Panc1 (cell line): Measurements from ENCODE around the gene APLP2. TPM values are rescaled to one million over a fixed set of nuclear protein-coding genes. Genes with fewer than 3 reads are reported as not detected.
"Not testable (repeated sequence)": the region's sequence is repeated elsewhere in the genome, so short reads cannot be mapped to it uniquely, and the experiment has no call there.

Experiments
- ATAC-seq: fragments of 200-7000 bp; cut with Tn5 transposase; 2 replicates; pipeline ENCODE4 v1.9.1; 2020; ENCODE audit warnings: mild to moderate bottlenecking, moderate library complexity
- BruUV-seq: library from RNA; stranded (reverse); fragments of 400-500 nt; replicated peaks from 2 replicates; lab custom pipeline; 2021; lab: Mats Ljungman, UMichigan
- CTCF ChIA-PET: fragments of 300-600 bp; sonication (Branson Sonifier 250); formaldehyde crosslinking; loops from one replicate; lab custom pipeline; 2022; ENCODE audit warnings: antibody characterized with exemption; lab: Charles Lee
- POLR2A ChIA-PET: fragments of 300-600 bp; sonication (Branson Sonifier 250); formaldehyde crosslinking; loops from one replicate; lab custom pipeline; 2022; ENCODE audit warnings: antibody characterized with exemption; lab: Charles Lee
- DNase-seq: peaks from one replicate; pipeline ENCODE4 v3.0.0-alpha.2; 2010; ENCODE audit warnings: low read depth, low spot score
- H3K27ac ChIP-seq: 2 replicates; pipeline ENCODE4 v1.5.1; 2011; ENCODE audit warnings: mild to moderate bottlenecking, low read length, inconsistent platforms
- H3K27me3 ChIP-seq: fragments of 200-500 bp; sonication (Bioruptor generic); 2 replicates; pipeline ENCODE4 v1.6.0; 2014; ENCODE audit warnings: low read length, inconsistent platforms; ENCODE audit not compliant: control insufficient read depth, insufficient read depth
- H3K36me3 ChIP-seq: fragments of 200-500 bp; sonication (Bioruptor generic); 2 replicates; pipeline ENCODE4 v1.5.1; 2014; ENCODE audit warnings: inconsistent platforms, mild to moderate bottlenecking, low read length, moderate library complexity; ENCODE audit not compliant: control insufficient read depth, insufficient read depth
- H3K4me1 ChIP-seq: 2 replicates; pipeline ENCODE4 v1.5.1; 2011; ENCODE audit warnings: inconsistent platforms, mild to moderate bottlenecking, low read length, moderate library complexity; ENCODE audit not compliant: control insufficient read depth, insufficient read depth
- H3K4me3 ChIP-seq, 2 experiments: 2 replicates each; pipeline ENCODE4 v1.5.1; 2011 to 2012; ENCODE audit warnings: low read depth in 2 of 2, low read length in 2 of 2, mild to moderate bottlenecking in 2 of 2, inconsistent platforms in 1 of 2, moderate library complexity in 1 of 2
- H3K9me3 ChIP-seq: fragments of 200-500 bp; sonication (Bioruptor generic); 2 replicates; pipeline ENCODE4 v1.5.1; 2014; ENCODE audit warnings: low read depth, mild to moderate bottlenecking, inconsistent platforms, low read length, moderate library complexity; ENCODE audit not compliant: control insufficient read depth, insufficient read depth
- POLR2AphosphoS5 ChIP-seq: IDR thresholded peaks from 2 replicates; pipeline ENCODE4 v1.6.1; 2012; ENCODE audit warnings: mild to moderate bottlenecking, low read depth, low read length, moderate library complexity
- SIN3A ChIP-seq: IDR thresholded peaks from 2 replicates; pipeline ENCODE4 v1.6.1; 2012; ENCODE audit warnings: low read depth, mild to moderate bottlenecking, low read length, moderate library complexity, borderline replicate concordance; ENCODE audit not compliant: insufficient read depth
- TCF7L2 ChIP-seq: IDR thresholded peaks from 2 replicates; pipeline ENCODE4 v1.6.1; 2011; ENCODE audit warnings: mild to moderate bottlenecking, low read depth, low read length, inconsistent platforms
- in situ Hi-C: cut with HindIII; loops from 2 replicates; pipeline ENCODE4 v1.10.0; 2016; ENCODE audit warnings: low sequenced_read_pairs, low pct_unique_long_range_greater_than_20kb
- intact Hi-C: fragments of 100-400 bp; cut with micrococcal nuclease; formaldehyde crosslinking; loops from one replicate; pipeline ENCODE4 v1.10.0; 2022; ENCODE audit not compliant: unreplicated experiment
- total RNA-seq: library from RNA; stranded (reverse); gene quantifications from one replicate; pipeline ENCODE4 v1.2.1, GENCODE V29; 2021; ENCODE audit not compliant: unreplicated experiment
- TF ChIP-seq, protein P1 (sequence below): fragments of 450-650 bp; IDR thresholded peaks from 2 replicates; pipeline ENCODE4 v1.5.1; 2017; ENCODE audit warnings: mild to moderate bottlenecking

Gene APLP2
- total RNA-seq, 1 experiment from 2014 or later, result 589 TPM

DNA sequence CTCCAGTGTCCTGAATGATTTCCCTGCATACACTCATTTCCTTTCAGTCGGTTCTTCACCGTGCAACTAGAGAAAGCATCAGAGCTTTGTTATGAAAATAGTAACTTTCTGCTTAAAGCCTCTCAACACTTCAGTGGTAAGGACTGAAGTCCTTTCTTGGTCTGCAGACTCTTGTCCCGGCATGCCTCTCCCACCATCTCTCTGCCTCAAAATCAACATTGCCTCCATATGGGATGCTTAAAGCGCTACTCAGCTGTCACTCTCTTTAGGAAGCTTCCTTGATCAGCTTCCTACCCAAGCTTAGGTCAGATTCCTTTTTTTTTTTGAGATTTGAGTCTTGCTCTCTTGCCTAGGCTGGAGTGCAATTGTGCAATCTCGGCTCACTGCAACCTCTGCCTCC lies 36.7 kb downstream of the APLP2 start:
- BruUV-seq, result no TSS peak
- Histone ChIP-seq H3K36me3 (peaks cover 12% of the 10 kb centered on the region), H3K9me3 (no peaks in the 10 kb centered on the region), H3K27me3 (no peaks in the 10 kb centered on the region), H3K27ac (no peak overlapping the region), H3K4me3 (no peak overlapping the region), H3K4me1 (peaks cover 26% of the 10 kb centered on the region)
- TF ChIP-seq POLR2AphosphoS5, result no peak
- TF ChIP-seq SIN3A, result no peak
- TF ChIP-seq, protein P1, sequence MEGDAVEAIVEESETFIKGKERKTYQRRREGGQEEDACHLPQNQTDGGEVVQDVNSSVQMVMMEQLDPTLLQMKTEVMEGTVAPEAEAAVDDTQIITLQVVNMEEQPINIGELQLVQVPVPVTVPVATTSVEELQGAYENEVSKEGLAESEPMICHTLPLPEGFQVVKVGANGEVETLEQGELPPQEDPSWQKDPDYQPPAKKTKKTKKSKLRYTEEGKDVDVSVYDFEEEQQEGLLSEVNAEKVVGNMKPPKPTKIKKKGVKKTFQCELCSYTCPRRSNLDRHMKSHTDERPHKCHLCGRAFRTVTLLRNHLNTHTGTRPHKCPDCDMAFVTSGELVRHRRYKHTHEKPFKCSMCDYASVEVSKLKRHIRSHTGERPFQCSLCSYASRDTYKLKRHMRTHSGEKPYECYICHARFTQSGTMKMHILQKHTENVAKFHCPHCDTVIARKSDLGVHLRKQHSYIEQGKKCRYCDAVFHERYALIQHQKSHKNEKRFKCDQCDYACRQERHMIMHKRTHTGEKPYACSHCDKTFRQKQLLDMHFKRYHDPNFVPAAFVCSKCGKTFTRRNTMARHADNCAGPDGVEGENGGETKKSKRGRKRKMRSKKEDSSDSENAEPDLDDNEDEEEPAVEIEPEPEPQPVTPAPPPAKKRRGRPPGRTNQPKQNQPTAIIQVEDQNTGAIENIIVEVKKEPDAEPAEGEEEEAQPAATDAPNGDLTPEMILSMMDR, result no peak
- no peak for TF ChIP-seq TCF7L2
- ChIA-PET CTCF (no interaction called here), POLR2A (no interaction called here)
- in situ Hi-C loops, result no loop called here
- no peak for DNase-seq
- intact Hi-C loops, result no loop called here
- ATAC-seq, result no peak

DNA sequence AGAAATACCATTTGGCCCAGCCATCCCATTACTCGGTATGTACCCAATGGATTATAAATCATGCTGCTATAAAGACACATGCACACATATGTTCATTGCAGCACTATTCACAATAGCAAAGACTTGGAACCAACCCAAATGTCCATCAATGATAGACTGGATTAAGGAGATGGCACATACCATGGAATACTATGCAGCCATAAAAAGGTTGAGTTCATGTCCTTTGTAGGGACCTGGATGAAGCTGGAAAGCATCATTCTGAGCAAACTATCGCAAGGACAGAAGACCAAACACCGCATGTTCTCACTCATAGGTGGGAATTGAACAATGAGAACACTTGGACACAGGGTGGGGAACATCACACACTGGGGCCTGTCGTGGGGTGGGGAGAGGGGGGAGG lies 39.0 kb downstream of the APLP2 start:
- ATAC-seq, DNase-seq, H3K9me3 ChIP-seq, in situ Hi-C loops, intact Hi-C loops, CTCF ChIA-PET, H3K27me3 ChIP-seq, BruUV-seq, H3K27ac ChIP-seq, H3K4me3 ChIP-seq, H3K4me1 ChIP-seq, POLR2A ChIA-PET: not testable (repeated sequence)
- H3K36me3 ChIP-seq, result peaks cover 18% of the 10 kb centered on the region

DNA sequence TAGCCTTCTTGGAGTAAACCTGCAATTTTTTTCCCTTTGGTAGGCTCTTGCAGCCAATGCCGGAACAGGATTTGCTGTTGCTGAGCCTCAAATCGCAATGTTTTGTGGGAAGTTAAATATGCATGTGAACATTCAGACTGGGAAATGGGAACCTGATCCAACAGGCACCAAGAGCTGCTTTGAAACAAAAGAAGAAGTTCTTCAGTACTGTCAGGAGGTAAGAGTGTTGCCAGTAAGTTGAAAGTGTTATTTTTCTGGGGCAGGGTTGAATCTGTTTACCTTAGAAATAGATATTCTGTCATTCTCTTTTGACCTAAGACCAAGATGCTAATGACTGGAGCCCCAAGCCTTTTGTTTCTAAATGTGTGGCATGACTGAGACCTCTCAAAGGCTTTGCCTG lies 39.7 kb downstream of the APLP2 start:
- ChIA-PET CTCF (no interaction called here), POLR2A (no interaction called here)
- no peak for DNase-seq
- peaks cover 1% of the 10 kb centered on the region for H3K4me1 ChIP-seq
- in situ Hi-C loops (no loop called here), intact Hi-C loops (no loop called here)
- H3K9me3 ChIP-seq, result no peaks in the 10 kb centered on the region
- ATAC-seq, result no peak
- H3K4me3 ChIP-seq, result no peak overlapping the region
- H3K27me3 ChIP-seq, result no peaks in the 10 kb centered on the region
- no TSS peak for BruUV-seq
- peaks cover 18% of the 10 kb centered on the region for H3K36me3 ChIP-seq
- TF ChIP-seq POLR2AphosphoS5, result no peak
- H3K27ac ChIP-seq, result no peak overlapping the region

DNA sequence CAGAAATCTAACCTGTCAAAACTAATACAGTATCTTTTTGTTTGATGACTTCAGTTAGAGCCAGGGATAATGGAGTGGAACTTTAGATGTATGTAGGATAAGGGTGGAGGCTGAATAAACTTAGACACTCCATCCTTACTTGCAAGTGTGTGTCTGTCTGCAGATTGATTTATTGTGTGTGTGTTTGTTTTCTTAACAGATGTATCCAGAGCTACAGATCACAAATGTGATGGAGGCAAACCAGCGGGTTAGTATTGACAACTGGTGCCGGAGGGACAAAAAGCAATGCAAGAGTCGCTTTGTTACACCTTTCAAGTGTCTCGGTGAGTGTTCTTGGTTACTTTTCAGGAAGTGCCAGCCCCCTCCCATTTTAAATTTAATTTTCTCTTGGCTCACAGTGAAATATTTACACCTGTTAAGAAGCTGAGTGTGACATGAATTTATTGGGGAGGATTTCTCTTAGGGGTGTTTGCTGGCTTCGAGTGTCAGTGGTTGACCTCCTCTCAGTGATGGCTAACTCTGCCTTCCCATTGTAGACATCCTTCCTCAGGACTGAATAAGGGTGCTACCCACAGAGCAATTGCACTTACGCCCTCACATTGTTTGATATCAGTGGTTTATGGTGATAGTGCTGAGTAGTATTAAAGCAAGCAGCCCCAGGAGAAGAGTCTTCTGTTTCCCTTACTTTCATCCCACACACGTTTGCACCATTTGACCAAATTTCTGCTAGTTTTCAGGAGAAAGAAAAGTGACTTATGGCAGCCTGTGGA lies 40.8 kb downstream of the APLP2 start:
- H3K27me3 ChIP-seq, result no peaks in the 10 kb centered on the region
- peaks cover 12% of the 10 kb centered on the region for H3K4me1 ChIP-seq
- ATAC-seq, result no peak
- no peak for DNase-seq
- BruUV-seq, result no TSS peak
- ChIA-PET POLR2A (no interaction called here), CTCF (no interaction called here)
- no peaks in the 10 kb centered on the region for H3K9me3 ChIP-seq
- TF ChIP-seq, protein P1, result no peak
- no peak for TF ChIP-seq POLR2AphosphoS5
- peaks cover 19% of the 10 kb centered on the region for H3K36me3 ChIP-seq
- no peak overlapping the region for H3K27ac ChIP-seq
- in situ Hi-C loops, result no loop called here
- intact Hi-C loops, result no loop called here
- H3K4me3 ChIP-seq, result no peak overlapping the region
